ENCODE data around the gene COPS9. TPM values are rescaled to one million over a fixed set of nuclear protein-coding genes. Genes with fewer than 3 reads are reported as not detected.

The COPS9 gene
- total RNA-seq, 1 experiment from 2014 or later, result 473 TPM

- Histone ChIP-seq H3K4me3 (ENCODE audit: low read length) (no peak overlapping the region), H3K27ac (ENCODE audit: low read length) (no peak overlapping the region), H3K9me3 (ENCODE audit: low read length) (no peaks in the 10 kb centered on the region), H3K9me2 (replicated peaks; ENCODE audit: low read length) (no peaks in the 10 kb centered on the region), H3K4me2 (ENCODE audit: low read length) (no peak overlapping the region), H2AFZ (ENCODE audit: low read length) (no peak overlapping the region), H3K27me3 (ENCODE audit: low read length) (no peaks in the 10 kb centered on the region), H3F3A (ENCODE audit: low read length, unreplicated experiment) (no peaks in the 10 kb centered on the region), H3K9ac (ENCODE audit: low read length) (no peak overlapping the region), H3K36me3 (ENCODE audit: low read depth, low read length) (no peaks in the 10 kb centered on the region), H3K4me1 (ENCODE audit: insufficient read depth, low read length) (peaks cover 24% of the 10 kb centered on the region), H3K79me2 (ENCODE audit: low read length) (peaks cover 29% of the 10 kb centered on the region), H4K20me1 (ENCODE audit: low read length) (peaks cover 10% of the 10 kb centered on the region; the same call in 1 of the 2 replicates)
- ChIA-PET CTCF (interaction anchor here (0.7 kb wide), 1 partner anchor 20 kb away, joined by 3 read pairs; no protein-coding TSS in a partner anchor), POLR2A (ENCODE audit: unreplicated experiment) (no interaction called here)
- TF ChIP-seq EZH2 (IDR thresholded peaks at IDR 0.05; ENCODE audit: low read length, unreplicated experiment) (no peak), EZH2phosphoT487 (IDR thresholded peaks at IDR 0.05; ENCODE audit: borderline replicate concordance, low read length) (no peak)
- intact Hi-C loops (cut with micrococcal nuclease), result no loop called here
- no peak for DNase-seq
- no TSS peak for BruUV-seq (replicated peaks)
- no peak for ATAC-seq
Observed at GRCh38 chr2:240139011-240139441, 2.9 kb upstream of the COPS9 start.

- DNase-seq (peak; percentile 79), ATAC-seq (peak; percentile 79)
- CTCF ChIA-PET, result no interaction called here
- POLR2A ChIA-PET (ENCODE audit: unreplicated experiment), result no interaction called here
- no TSS peak for BruUV-seq (replicated peaks)
- H3K27me3 ChIP-seq (ENCODE audit: low read length), result no peaks in the 10 kb centered on the region
- no peak overlapping the region for H3K27ac ChIP-seq (ENCODE audit: low read length)
- H3K9ac ChIP-seq (ENCODE audit: low read length), result no peak overlapping the region
- no peaks in the 10 kb centered on the region for H3K9me2 ChIP-seq (replicated peaks; ENCODE audit: low read length)
- TF ChIP-seq EZH2 (IDR thresholded peaks at IDR 0.05; ENCODE audit: low read length, unreplicated experiment), result no peak
- TF ChIP-seq, protein P1, sequence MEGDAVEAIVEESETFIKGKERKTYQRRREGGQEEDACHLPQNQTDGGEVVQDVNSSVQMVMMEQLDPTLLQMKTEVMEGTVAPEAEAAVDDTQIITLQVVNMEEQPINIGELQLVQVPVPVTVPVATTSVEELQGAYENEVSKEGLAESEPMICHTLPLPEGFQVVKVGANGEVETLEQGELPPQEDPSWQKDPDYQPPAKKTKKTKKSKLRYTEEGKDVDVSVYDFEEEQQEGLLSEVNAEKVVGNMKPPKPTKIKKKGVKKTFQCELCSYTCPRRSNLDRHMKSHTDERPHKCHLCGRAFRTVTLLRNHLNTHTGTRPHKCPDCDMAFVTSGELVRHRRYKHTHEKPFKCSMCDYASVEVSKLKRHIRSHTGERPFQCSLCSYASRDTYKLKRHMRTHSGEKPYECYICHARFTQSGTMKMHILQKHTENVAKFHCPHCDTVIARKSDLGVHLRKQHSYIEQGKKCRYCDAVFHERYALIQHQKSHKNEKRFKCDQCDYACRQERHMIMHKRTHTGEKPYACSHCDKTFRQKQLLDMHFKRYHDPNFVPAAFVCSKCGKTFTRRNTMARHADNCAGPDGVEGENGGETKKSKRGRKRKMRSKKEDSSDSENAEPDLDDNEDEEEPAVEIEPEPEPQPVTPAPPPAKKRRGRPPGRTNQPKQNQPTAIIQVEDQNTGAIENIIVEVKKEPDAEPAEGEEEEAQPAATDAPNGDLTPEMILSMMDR (conservative IDR thresholded peaks at IDR 0.05; ENCODE audit: low read depth, low read length), result 0 out of 2 replicates have a peak, but pooled peaks have one; percentile 14
- no peaks in the 10 kb centered on the region for H3F3A ChIP-seq (ENCODE audit: low read length, unreplicated experiment)
- H3K4me2 ChIP-seq (ENCODE audit: low read length), result peak overlapping the region; percentile 35
- peaks cover 34% of the 10 kb centered on the region for H3K79me2 ChIP-seq (ENCODE audit: low read length)
- no peaks in the 10 kb centered on the region for H3K36me3 ChIP-seq (ENCODE audit: low read depth, low read length)
- peaks cover 10% of the 10 kb centered on the region; the same call in 1 of the 2 replicates for H4K20me1 ChIP-seq (ENCODE audit: low read length)
- intact Hi-C loops (cut with micrococcal nuclease), result no loop called here
- peaks cover 24% of the 10 kb centered on the region for H3K4me1 ChIP-seq (ENCODE audit: insufficient read depth, low read length)
- peak overlapping the region; percentile 76 for H2AFZ ChIP-seq (ENCODE audit: low read length)
- no peaks in the 10 kb centered on the region for H3K9me3 ChIP-seq (ENCODE audit: low read length)
- no peak overlapping the region for H3K4me3 ChIP-seq (ENCODE audit: low read length)
Observed at GRCh38 chr2:240138254-240138984, 2.3 kb upstream of the COPS9 start.

DNA sequence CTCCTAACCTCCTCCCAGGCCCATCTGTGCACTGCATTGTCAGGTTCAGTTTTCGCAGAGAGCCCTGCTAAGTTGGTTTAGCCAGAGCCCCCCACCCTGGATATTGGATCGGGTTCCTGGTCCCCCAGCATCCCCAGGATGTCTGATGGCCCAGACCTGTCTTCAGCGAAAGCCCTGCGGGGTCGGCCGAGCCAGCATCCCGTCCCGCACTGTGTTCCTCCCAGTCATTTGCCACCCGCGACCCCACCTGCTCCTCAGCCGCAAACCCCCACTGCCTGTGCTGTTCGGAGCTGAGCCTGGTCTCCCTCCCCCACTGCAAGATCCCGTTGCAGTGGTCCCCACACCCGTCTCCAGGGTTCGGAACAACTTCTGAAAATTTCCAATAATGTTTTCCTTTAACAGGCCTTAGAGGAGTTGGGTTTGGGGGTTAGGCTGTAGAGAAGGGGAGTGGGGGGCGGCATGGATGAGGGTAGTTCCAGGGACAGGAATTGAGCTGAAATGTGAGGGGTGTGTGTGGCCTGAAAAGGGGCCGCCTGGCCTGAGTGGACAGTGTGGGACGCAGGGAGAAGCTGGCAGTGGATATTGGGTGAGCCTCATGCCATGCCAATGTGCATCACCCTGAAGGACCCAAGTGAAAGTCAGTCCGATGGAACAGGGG, 1.6 kb upstream of the COPS9 start:
- no peak for DNase-seq
- H3K27ac ChIP-seq (ENCODE audit: low read length), result no peak overlapping the region
- H2AFZ ChIP-seq (ENCODE audit: low read length), result 0 out of 2 replicates have a peak overlapping the region, but pooled peaks have one; percentile 76
- TF ChIP-seq, protein P1 (conservative IDR thresholded peaks at IDR 0.05; ENCODE audit: low read depth, low read length), result no peak
- no peak for TF ChIP-seq EZH2phosphoT487 (IDR thresholded peaks at IDR 0.05; ENCODE audit: borderline replicate concordance, low read length)
- TF ChIP-seq EZH2 (IDR thresholded peaks at IDR 0.05; ENCODE audit: low read length, unreplicated experiment), result no peak
- no peaks in the 10 kb centered on the region for H3K9me3 ChIP-seq (ENCODE audit: low read length)
- H3K9me2 ChIP-seq (replicated peaks; ENCODE audit: low read length), result no peaks in the 10 kb centered on the region
- H3K36me3 ChIP-seq (ENCODE audit: low read depth, low read length), result peaks cover 5% of the 10 kb centered on the region
- peaks cover 10% of the 10 kb centered on the region; the same call in 1 of the 2 replicates for H4K20me1 ChIP-seq (ENCODE audit: low read length)
- H3K79me2 ChIP-seq (ENCODE audit: low read length), result peaks cover 34% of the 10 kb centered on the region
- no peak overlapping the region for H3K9ac ChIP-seq (ENCODE audit: low read length)
- intact Hi-C loops (cut with micrococcal nuclease), result no loop called here
- BruUV-seq (replicated peaks), result no TSS peak
- no peak overlapping the region for H3K4me3 ChIP-seq (ENCODE audit: low read length)
- no peaks in the 10 kb centered on the region for H3F3A ChIP-seq (ENCODE audit: low read length, unreplicated experiment)
- CTCF ChIA-PET, result no interaction called here
- no peak for ATAC-seq
- H3K27me3 ChIP-seq (ENCODE audit: low read length), result no peaks in the 10 kb centered on the region
- peak overlapping the region; percentile 35 for H3K4me2 ChIP-seq (ENCODE audit: low read length)
- peaks cover 24% of the 10 kb centered on the region for H3K4me1 ChIP-seq (ENCODE audit: insufficient read depth, low read length)
- POLR2A ChIA-PET (ENCODE audit: unreplicated experiment), result no interaction called here

All from PC-3 (cell line).